ENCODE measurements around the gene ASCL2.
A peak's percentile ranks its signal among the peaks of the same experiment; 100 is the strongest.

Gene ASCL2

DNA sequence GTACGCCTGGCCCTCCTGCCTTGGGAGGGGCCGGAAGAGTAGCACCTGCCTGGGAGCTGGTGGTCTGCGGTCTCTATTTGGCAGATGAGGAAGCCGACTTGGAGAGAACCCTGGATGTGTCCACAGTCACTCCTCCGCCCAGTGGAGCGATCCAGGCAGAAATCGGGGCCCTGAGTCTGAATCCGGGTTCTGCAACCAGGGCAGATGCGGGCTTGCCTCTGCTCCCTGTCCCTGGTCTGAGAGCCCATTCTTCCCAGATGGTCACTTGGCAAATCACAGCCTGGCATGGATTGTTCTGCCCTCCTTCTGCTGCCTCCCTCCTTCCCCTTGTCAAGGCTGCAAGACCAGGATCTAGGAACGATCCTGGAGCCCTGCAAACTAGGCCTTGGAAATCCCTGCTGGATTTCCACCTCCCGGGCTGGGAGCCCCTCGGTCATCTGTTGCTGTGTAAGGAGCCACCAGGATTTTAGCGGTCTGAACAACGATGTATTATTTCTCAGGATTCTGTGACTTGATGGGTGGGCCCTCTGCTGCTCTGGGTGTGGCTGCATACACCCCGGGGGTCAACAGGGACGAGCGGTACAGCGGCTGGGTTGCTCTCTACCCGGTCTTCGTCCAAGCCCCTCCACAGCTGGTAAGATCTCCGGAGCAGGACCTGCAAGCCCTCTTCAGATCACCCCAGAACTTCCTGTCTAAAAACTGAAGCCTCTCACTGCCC, 2.0 kb upstream of the ASCL2 start:
- DNase-seq (ENCODE audit: low spot score): no peak

DNA sequence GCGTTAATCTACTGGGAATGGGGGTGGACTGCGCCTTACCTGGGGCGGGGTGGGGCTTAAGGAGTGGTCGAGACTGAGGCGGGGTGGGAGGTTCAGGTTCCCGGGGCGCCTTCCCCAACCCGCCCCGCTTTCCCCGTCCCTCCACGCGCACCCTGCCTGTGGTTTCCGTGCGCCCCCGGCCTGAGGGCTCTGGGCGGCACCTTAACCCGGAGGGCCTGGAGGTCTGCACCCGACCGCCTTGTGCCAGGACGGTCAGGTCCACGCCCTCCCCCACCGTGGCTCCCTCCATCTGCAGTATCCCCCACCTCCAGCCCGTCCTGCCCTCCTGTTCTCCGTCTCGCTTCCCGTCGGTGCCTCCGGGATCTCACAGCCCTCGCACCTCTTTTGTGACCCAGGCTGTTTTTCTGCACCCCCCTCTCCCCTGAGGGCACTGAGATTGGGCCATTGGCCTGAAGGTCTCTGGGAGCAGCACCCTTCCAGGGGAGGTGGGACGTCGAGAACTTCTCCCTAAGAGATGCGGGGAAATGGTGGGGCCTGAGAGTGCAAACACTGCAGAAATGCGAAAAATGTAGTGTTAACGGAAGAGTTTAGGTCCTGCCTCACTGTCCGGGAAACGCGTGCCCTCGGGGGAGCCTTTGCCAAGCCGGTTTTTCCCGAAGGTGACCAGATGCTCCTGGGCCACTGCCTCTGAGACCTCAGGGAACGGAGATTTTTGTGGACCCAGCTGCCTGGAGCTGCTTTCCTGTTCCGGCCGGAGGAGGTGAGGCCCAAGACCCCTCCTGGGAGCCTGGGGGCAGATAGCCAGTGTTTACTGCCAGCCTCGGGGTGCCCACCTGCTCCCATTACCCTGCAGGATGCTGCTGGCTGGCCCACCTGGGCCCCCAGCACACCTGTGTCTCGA, 1.2 kb upstream of the ASCL2 start:
- no peak for DNase-seq (ENCODE audit: low spot score)

DNA sequence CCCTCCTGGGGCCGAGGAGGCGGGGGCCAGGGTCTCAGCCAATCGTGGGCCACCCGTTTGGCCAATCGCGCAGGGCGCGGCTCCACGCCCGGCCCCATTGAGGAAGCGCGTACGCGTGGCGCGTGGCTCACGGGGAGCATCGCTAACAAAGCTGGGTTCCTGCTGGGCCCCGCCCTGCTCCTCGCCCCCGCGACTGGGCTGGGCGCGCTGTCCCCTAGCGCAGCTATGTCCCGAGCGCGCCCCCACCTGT, 614 bp upstream of the ASCL2 start:
- no peak for DNase-seq (ENCODE audit: low spot score)

DNA sequence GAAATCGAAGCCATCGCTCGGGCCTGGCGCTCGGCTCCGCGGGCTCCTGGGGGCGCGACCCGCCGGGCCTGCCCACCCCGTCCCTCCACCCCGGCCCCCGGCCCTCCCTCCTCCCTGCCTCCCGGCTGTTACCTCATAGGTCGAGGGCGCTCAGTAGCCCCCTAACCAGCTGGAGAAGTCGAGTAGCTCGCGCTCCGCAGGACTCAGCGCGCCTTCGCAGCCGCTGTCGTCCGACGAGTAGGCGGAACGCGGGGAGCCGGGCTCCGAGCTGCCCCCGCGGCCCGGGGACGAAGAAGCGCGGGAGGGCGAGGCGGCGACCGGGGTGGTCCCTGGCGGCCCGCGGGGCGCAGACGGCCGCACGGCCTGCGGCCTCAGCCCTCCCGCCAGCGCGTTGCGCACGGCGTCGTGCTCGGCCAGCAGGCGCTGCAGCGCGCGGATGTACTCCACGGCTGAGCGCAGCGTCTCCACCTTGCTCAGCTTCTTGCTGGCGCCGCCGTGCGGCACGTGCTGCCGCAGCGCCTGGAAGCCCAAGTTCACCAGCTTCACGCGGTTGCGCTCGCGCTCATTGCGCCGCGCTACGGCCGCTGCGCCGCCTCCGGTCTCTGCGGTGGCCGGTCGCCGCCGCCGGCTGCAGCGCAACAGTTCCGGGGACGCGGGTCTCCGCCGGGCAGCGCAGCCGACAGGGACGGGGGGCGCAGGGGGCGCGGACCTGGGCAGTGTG, 627 bp downstream of the ASCL2 start:
- no peak for DNase-seq (ENCODE audit: low spot score)

DNA sequence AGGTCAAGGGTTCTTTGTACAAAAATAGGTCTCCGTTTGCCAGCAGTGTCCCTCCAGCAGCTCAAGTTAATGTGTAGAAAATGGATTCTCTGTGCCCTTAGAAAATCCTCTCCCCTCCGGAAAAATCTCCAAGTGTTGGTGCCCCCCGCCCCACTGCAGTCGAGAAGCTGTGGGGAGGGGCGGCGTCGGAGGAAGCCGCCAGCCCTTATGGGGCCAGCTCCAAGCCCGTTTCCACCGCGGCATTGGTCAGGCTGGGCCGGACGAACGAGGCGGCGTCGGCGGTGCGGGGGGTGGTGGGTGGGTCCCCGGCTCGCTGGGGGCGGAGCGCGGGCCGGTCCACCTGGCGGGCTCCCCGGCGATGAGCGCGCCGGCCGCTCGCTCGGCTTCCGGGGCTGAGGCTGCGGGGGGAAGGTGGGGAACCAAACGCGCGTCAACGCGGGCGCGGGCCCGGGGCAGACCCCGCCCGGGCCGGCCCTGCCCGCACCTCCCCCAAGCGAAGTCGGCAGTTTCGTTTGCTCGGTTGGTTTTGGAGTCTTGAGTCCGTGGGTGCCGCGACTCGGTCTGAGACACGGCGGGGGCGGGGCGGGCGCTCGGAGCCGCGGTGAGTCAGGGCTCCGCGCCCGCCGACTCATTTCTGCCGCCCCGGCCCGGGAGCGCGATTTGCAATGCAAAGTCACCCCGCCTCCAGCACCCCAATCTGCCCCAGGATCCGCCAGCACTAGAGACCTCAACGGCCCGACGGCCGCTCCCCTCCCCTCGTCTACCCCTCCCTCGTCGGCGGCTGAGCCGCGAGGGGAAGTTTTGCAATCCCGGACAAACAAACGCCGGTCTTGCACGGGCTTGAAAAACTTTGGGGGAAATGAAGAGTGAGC, 1.4 kb downstream of the ASCL2 start:
- no peak for DNase-seq (ENCODE audit: low spot score)

DNA sequence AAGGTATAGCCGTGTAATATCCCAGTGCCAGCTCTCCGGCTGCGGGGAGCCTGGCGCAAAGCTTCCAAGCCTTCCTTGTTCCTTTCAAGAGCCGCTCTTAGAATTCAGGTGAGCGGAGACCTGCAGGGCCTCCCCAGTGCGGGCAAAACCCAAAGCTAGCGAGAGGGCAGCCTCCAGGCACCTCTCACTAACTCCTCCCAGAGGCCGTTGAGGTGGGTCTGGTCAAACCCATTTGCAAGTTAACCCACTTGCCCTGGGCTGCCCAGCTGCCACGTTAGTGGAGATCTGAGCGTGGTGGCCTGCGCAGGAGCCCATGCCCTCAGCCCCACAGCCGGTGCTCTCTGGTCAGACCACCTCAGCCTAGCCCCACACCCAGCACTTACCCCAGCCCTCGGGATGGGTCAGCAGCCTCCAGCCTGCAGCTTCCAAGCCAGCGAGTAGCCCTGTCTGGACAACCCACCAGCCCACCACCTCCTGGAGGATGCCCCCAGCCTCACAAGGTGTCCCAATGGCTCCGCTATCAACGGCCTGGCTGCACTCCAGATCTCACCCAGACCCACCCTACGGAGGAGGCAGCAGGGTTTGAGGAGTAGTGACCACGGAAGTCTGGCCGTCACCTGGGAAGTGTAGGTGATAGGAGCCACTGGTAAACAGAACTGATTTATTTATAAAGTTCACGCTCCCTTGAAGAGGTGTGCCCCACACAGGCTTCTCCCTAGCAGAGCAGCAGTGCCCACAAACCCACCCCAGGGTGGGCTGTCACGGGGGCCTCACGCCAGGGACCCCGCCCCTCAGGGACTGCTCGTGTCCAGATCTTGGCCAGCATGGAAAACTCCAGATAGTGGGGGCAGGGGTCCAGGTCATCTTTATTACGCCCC, 2.3 kb downstream of the ASCL2 start:
- DNase-seq (ENCODE audit: low spot score): no peak

DNA sequence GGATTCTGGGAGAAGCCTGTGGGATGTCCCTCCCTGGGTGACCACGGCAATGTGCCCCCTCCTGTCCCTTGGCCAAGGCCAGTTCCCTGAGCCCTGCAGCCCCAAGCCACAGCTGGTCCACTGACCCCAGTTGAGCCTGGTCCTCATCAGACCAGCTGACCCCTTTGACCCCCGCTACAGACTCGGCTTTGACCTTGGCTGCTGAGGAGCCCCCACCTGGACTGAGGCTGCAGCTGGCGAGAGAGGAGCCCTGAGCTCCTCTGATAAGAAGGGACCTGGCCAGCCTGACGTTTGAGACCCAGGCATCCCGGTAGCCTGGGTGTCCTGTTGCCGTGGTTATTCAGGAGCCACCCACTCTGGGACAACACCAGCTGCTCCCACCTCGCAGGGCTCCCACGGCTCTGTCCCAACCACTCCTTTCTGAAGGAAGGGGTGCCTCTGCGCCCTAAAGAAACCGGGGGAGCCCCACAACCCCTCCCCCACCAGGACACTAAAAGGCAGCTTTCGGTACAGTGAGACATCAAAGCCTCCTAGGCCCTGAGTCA, 3.0 kb downstream of the ASCL2 start:
- no peak for DNase-seq (ENCODE audit: low spot score)

DNA sequence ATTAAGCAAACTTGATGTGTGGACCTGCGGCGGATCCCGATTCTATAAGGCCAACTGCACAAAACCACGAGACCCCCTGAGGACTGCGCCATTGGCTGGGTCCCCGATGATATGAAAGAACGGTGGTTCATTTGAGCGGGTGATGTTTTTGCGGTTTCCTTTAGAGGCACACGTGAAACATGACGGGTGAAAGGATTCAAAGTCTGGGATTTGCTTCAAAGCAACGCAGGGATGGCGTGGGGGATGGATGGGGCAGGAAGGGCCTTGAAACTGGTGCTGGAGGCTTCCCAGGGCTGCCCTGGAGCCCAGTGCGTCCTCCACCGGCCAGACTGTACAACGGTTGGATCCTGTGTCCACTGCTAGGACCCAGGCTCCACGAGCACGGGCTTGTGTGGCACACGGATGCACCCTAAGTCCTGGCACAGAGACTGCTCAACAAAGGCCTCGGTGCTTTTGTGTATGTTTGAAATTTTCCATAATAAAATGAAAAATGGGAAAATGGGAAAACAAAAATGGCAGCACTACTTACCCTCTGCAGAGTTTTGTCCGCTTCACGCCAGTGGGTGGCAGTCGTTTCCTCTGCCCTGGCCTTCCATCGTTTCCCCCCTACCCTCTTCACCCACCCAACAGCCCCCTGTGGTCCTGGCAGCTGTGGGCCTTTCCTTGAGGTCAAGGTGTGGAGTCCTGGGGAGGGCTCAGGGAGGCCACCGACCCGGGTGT, 3.6 kb downstream of the ASCL2 start:
- no peak for DNase-seq (ENCODE audit: low spot score)

DNA sequence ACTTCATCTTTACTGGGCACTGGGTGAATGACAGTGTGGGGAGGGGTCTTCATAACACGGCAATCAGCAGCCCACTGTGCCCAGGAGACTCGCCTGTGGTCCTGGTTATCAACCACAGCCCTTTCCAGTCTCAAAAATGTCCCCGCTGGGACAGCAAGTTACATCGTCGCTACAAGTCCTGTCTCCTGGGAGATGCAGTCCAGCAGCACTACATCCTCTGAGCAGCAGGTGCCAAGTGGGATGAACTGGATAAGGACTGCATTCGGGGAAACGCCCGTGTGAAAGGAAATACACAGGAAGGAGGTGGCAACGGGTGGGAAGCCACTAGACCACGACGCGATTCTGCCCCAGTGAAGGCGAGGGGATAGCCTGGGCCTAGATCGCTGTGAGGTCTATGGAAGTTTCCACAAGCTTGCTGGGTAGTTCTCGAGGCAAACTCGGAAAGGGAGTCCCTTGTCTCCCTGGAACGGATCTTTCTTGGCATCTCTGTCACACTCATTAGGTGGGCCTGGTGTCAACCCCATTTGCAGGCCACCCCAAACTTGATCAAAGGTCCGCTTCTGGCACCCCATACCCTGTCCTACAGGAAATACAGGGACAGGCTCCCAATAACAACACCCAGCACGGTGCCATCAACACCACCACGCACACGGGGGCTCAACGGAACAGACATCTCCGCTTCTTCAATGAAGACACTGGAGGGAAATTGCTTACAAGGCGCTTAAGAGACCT, 4.4 kb downstream of the ASCL2 start:
- DNase-seq (ENCODE audit: low spot score): no peak

DNA sequence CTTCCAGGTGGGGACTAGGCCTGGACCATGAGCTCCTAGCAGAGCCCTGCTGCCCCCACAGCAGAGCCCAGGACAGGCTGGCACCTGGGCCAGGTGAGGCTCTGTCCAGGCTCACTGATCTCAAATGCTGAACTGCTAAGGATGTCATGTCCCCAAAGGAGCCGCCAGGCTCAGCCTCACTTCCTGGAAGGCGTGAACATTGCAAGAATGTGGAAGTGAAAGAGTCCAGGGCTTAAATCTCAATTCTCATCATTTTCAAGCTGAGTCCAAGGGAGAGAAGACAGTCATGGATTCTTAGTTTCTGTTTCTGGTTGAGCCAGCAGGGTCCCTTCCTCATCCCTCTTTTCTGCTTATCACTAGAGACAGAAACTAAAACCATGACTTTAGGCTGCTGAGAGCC, 5.0 kb downstream of the ASCL2 start:
- DNase-seq (ENCODE audit: low spot score): peak; percentile 56

DNA sequence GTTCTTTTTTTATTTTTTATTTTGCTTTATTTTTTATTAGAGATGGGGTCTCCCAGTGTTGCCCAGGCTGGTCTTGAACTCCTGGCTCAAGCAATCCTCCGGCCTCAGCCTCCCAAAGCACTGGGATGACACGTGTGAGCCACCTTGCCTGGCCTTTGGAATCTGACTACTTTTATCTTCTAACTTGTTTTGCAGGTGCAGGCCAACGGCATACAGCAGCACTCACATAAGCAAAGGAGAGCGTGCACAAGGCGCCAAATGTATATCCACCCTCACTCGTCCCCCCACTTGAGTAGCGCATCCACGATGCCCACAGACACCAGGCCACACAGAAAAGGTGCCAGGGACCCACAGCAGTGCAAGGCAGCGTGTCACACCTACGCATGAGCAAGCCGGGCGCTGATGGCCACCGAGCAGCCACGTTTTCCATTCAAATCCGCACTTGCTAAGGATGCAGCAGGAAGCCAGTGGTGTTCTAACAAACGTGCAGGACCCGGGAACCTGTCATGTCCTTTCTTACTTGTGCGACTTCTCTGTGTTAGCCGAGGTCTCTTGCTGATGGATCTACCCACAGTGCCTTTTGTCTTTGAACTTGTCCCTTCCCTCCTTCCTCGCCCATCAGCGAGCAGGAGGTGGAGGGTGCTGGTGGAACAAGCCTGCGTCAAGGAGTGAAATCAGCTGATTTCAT, 5.9 kb downstream of the ASCL2 start:
- DNase-seq (ENCODE audit: low spot score): no peak

DNA sequence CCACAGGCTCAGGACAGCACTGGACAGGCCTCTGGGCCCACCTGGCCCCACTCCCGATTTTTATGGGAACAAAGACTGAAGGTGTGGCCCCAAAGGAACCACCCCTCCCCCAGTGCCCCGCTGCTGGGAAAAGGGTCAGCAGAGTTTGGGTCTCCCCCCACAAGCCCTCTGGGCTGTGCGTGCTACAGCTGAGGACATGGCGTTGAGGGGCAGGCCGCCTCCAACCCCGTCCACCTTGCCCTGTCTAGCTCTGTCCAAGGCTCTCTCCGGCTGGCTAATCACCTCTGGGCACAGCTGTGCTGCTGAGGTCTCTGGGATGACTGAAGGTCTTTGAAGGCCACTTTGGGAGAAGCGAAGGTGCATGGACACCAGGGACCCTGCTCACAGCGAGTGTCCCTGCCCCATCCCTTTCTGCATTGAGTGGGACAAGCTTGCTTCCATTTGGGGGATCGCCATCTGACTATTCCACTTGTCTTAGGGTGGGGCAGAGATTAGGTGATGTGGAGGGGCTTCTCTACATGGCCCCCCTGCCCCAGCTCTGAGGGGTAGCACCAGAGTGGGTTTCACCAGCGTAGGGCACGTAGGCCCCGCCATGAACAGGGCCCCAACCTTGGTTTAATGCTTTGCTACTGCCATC, 6.5 kb downstream of the ASCL2 start:
- DNase-seq (ENCODE audit: low spot score): no peak

DNA sequence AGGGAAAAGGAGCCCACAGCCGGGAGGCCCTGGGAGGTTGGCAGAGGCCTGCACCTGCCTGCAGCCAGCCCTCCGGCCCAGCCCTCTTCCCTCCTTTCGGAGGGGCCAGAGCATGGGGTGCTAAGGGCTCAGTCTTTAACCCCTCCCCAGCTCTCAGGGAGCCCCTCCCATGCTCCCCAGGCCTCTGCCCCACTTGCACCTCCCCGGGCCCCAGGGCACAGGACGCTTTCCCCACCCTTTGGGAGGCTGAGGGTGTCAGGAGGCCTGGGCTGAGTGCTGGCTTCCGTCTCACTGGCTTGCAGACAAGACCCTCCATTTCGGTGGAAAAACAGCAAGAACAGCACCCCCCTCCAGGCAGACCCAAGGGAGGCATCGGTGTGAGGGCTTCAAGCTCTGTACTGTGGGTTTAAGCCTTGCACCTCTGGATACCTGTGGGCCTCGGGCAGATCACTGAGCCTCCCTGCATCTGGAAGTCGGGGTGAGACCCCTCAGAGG, 7.3 kb downstream of the ASCL2 start:
- no peak for DNase-seq (ENCODE audit: low spot score)

DNA sequence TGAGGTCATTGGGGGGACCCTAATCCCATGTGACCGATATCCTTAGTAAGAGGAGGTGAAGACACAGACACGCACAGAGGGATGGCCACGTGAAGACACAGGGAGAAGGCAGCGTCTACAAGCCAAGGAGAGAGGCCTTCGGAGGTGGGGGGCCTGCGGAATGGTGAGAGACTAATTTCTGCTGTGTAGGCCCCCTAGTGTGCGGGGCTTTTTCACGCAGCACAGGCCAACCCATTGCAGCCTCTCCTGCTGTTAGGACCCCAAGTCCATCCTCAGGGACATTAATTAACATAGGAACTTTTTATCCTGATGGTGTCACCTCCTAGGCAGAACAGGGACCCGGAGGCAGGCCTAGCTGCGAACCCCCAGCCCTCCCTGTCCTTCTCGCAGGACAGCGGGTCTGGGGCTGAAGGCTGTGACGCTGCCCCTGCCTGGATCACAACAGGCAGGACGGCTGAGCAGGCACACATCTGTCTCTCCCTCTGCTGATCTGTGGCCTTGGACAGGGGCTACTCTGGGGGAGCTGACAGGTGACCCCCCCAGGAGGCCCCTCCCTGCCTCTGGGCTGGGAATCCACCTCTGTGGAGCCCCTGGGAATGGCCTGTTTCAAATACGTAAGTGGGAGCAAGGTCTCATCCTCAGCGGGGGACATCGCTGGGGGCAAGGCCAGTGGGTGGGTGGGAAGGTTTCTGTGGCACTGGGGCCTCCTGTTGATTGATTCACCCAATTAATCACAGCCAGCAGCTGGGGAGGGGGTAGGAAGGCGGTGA, 7.9 kb downstream of the ASCL2 start:
- no peak for DNase-seq (ENCODE audit: low spot score)

DNA sequence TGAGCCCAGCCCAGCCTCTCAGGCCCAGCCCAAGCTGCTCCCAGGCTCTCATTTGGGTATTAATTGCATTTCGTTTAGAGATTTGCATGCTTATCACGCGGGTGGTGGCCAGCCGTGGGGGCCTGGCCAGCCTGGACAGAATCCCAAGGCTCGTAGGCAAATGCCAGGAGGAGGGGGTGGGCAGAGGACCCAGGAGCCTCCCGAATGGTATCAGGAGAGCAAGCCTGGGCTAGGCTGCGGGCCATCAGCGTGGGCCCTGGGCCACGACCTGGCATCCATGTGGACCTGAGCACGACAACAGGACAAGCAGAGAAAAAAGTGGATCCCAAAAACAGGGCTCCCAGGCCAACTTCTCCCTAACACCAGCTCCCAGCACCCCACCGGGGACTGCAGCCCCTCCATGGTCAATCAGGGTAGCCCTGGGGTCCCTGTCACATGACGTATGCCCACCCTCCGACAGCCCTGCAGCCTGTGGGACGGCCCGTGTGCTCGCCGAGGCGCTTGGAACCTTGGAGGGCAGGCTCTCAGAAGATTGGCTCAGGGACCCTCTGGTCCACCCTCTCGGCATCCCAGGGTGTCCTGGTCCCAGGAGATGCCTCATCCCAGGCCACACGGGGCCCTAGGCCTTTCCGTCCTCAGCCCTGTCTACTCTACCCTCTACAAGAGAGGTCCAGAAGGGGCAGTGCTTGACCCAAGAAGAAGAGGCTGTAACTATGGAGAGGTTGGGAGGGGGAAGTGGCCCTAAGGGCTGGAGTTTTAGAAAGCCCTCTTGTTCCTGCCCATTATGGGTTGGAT, 8.8 kb downstream of the ASCL2 start:
- DNase-seq (ENCODE audit: low spot score): no peak

Data from globus pallidus (tissue), 1 donor.